ENCODE measurements around the gene IL10. TPM values are rescaled to one million over a fixed set of nuclear protein-coding genes. Genes with fewer than 3 reads are reported as not detected.

IL10 gene
- total and polyA plus RNA-seq, 11 donors, result 0.27 to 5.0 (median 0.88) TPM; not detected in 1

- Histone ChIP-seq H3K27me3 (no peaks in the 10 kb centered on the region), H3K4me3 (peak within 1 kb of the TSS in 6 of 12 donors; percentile 4 to 51 (median 18)), H3K27ac (peak within 1 kb of the TSS in 4 of 12 donors; percentile 17 to 89 (median 28)), H3K9me3 (no peaks in the 10 kb centered on the region), H3K4me1 (peaks cover 0 to 90% (median 0%) of the 10 kb centered on the region in 12 donors), H3K36me3 (peaks cover 0 to 5% (median 0%) of the 10 kb centered on the region in 9 donors)
- peak; percentile 36 to 73 (median 60) for ATAC-seq
- WGBS, 4 donors, result 73 to 77% (median 76%) methylated on average over 9 of the region's 9 CpGs
- peak in 2 of 5 donors; percentile 12 to 36 for DNase-seq
- TF ChIP-seq POLR2A (IDR thresholded peaks at IDR 0.05) (no peak), CTCF (IDR thresholded peaks at IDR 0.05) (no peak)
- intact Hi-C loops (cut with DNase I), result no loop called here
These were observed 1.6 kb downstream of the IL10 start, which contains the start of gene IL19 for GRCh38 chr1:206770531-206771337. Gene IL19 (plus strand): TSS chr1:206770773. CDS start chr1:206836663, 65,890 bp downstream.

GRCh38 chr1:206769304-206769731 lies 3.0 kb downstream of the IL10 start:
- Histone ChIP-seq H3K9me3 (no peaks in the 10 kb centered on the region), H3K27me3 (no peaks in the 10 kb centered on the region), H3K36me3 (peaks cover 0 to 5% (median 0%) of the 10 kb centered on the region in 9 donors), H3K27ac (peak overlapping the region in 1 of 12 donors; percentile 89), H3K4me3 (peak overlapping the region in 1 of 12 donors; percentile 51), H3K4me1 (peaks cover 0 to 90% (median 0%) of the 10 kb centered on the region in 12 donors)
- intact Hi-C loops (cut with DNase I), result no loop called here
- WGBS, 4 donors, result 82 to 90% (median 88%) methylated on average over 6 to 7 of the region's 7 CpGs
- no peak for ATAC-seq
- TF ChIP-seq POLR2A (IDR thresholded peaks at IDR 0.05) (no peak), CTCF (IDR thresholded peaks at IDR 0.05) (no peak)
- no peak for DNase-seq

- TF ChIP-seq POLR2A (IDR thresholded peaks at IDR 0.05) (no peak), CTCF (IDR thresholded peaks at IDR 0.05) (no peak)
- 81 to 89% (median 83%) methylated on average over 13 to 14 of the region's 14 CpGs for WGBS, 4 donors
- Histone ChIP-seq H3K27me3 (no peaks in the 10 kb centered on the region), H3K4me3 (no peak overlapping the region), H3K27ac (peak overlapping the region in 1 of 12 donors; percentile 89), H3K4me1 (peaks cover 0 to 83% (median 0%) of the 10 kb centered on the region in 12 donors), H3K36me3 (peaks cover 0 to 5% (median 0%) of the 10 kb centered on the region in 9 donors), H3K9me3 (peaks cover 0 to 6% (median 0%) of the 10 kb centered on the region in 12 donors)
- ATAC-seq (no peak), DNase-seq (no peak)
- intact Hi-C loops (cut with DNase I), result no loop called here
These were observed 3.6 kb downstream of the IL10 start for GRCh38 chr1:206768472-206769303.

Data from heart left ventricle (tissue), 16 donors.